Natural killer cell (primary cell): ENCODE data around the gene TMEM179B. TPM values are rescaled to one million over a fixed set of nuclear protein-coding genes. Genes with fewer than 3 reads are reported as not detected.
"Not testable (repeated sequence)": the region's sequence is repeated elsewhere in the genome, so short reads cannot be mapped to it uniquely, and the experiment has no call there.

ENCODE experiments used
- ATAC-seq, 3 donors: fragments of 150-1000 bp in 2 of 3; fragments of 200-7000 bp in 1 of 3; cut with Tn5 transposase; 1 replicate in 1 of 3; 2 replicates in 2 of 3; pipeline ENCODE4 v1.10.0; 2021; ENCODE audit warnings: mild to moderate bottlenecking in 2 of 3, moderate library complexity in 2 of 3
- DNase-seq, 2 donors: peaks; one replicate each; pipeline versions ENCODE4 v3.0.0 to v3.0.0-alpha.2; 2013 to 2021; ENCODE audit warnings: mixed read lengths in 1 of 2
- H3K27ac ChIP-seq: one replicate; pipeline ENCODE4 v1.5.1; 2013; ENCODE audit warnings: mild to moderate bottlenecking, low read length
- H3K27me3 ChIP-seq: one replicate; pipeline ENCODE4 v1.6.1; 2013; ENCODE audit warnings: low read length; ENCODE audit not compliant: control insufficient read depth, insufficient read depth
- H3K36me3 ChIP-seq: one replicate; pipeline ENCODE4 v1.6.1; 2013; ENCODE audit warnings: low read length; ENCODE audit not compliant: control insufficient read depth, insufficient read depth
- H3K4me1 ChIP-seq: one replicate; pipeline ENCODE4 v1.6.1; 2013; ENCODE audit warnings: low read length; ENCODE audit not compliant: control insufficient read depth, insufficient read depth
- H3K4me3 ChIP-seq: one replicate; pipeline ENCODE4 v1.5.1; 2013; ENCODE audit warnings: low read length
- H3K9me3 ChIP-seq: one replicate; pipeline ENCODE4 v1.6.1; 2013; ENCODE audit warnings: low read length; ENCODE audit not compliant: control insufficient read depth, insufficient read depth
- H3K27ac Mint-ChIP-seq, 2 donors: one replicate each; pipeline ENCODE4 v1.8.0; 2022; ENCODE audit warnings: mild to moderate bottlenecking in 2 of 2, mixed read lengths in 2 of 2, moderate library complexity in 1 of 2
- H3K27me3 Mint-ChIP-seq, 2 donors: one replicate each; pipeline ENCODE4 v1.8.0; 2022; ENCODE audit warnings: low read depth in 2 of 2, mixed read lengths in 2 of 2
- H3K36me3 Mint-ChIP-seq: one replicate; pipeline ENCODE4 v1.8.0; 2022; ENCODE audit warnings: mixed read lengths
- H3K4me1 Mint-ChIP-seq, 2 donors: one replicate each; pipeline ENCODE4 v1.8.0; 2022; ENCODE audit warnings: mixed read lengths in 2 of 2
- H3K4me3 Mint-ChIP-seq: one replicate; pipeline ENCODE4 v1.8.0; 2022; ENCODE audit warnings: mild to moderate bottlenecking, moderate library complexity, mixed read lengths
- H3K9me3 Mint-ChIP-seq, 2 donors: one replicate each; pipeline ENCODE4 v1.8.0; 2022; ENCODE audit warnings: mixed read lengths in 2 of 2
- WGBS: methylation state at CpG from one replicate; pipeline ENCODE4 v1.1.7; 2013; ENCODE audit warnings: missing lambda C conversion rate; ENCODE audit not compliant: insufficient coverage; 5-methylcytosine and 5-hydroxymethylcytosine counted together
- intact Hi-C: fragments of 100-400 bp; cut with micrococcal nuclease; formaldehyde crosslinking; loops from one replicate; pipeline ENCODE4 v1.14.2; 2022
- total RNA-seq, 4 donors: library from RNA; stranded (reverse); fragments of 120-200 nt in 1 of 4; gene quantifications; one replicate each; pipeline versions ENCODE4 v1.2.3 to v1.2.4, GENCODE V29; 2013 to 2022
- TF ChIP-seq, protein P1 (sequence below): fragments of 200-600 bp; IDR thresholded peaks from one replicate; pipeline ENCODE4 v1.8.0; 2022; ENCODE audit warnings: antibody characterized with exemption

Gene TMEM179B, protein sequence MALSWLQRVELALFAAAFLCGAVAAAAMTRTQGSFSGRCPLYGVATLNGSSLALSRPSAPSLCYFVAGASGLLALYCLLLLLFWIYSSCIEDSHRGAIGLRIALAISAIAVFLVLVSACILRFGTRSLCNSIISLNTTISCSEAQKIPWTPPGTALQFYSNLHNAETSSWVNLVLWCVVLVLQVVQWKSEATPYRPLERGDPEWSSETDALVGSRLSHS
- 10 to 100 TPM; 33.7 to 41.1 (median 36.3) TPM for total RNA-seq
- total RNA-seq (2013), result 44.3 TPM

DNA sequence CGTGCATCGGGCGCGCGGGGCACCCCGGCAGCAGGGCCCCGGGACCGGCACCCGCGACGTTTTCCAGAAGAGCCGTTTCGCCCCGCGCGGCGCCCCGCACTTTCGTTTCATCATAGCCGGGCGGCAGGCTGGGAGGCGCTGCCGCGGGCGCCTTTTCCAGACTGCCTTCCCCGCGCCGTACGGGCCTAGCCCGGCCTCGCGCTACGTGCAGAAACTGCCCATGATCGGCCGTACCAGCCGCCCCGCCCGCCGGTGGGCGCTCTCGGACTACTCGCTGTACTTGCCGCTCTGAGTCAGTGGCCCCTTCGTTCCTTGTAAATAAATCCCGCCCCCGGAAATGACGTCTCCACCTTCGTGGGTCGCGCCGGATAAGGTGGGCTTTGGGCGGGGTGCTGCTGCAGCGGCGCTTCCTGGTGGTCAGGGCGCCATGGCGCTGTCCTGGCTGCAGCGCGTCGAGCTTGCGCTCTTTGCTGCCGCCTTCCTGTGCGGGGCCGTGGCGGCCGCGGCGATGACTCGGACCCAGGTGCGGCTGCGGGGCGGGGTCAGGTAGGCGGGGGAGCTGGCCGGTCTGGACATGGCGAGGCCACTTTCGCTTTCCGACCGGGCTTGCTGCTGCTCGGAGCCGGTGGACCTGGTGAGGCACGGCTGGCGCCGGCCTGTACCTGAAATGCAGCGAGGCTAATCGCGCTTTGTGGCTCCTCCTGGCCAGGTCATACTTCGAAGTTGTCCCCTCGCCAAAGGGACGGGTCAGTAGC, at the start of gene TMEM179B:
Gene TMEM179B, plus strand, starts transcription at position 398 of the 755 bp plus-strand sequence. Its CDS starts 30 bp downstream, at position 428.
- Mint-ChIP-seq H3K9me3 (no peaks in the 10 kb centered on the region), H3K4me3 (peak within 1 kb of the TSS; percentile 94), H3K27ac (peak within 1 kb of the TSS; percentile 94 to 96), H3K36me3 (no peaks in the 10 kb centered on the region), H3K4me1 (peaks cover 32 to 45% of the 10 kb centered on the region in 2 donors), H3K27me3 (no peaks in the 10 kb centered on the region)
- intact Hi-C loops, result loop anchor here (1.0 to 2.0 kb wide), 3 partner anchors 32 to 94 kb away; partner anchors contain the start of gene ZBTB3
- no peaks in the 10 kb centered on the region for H3K27me3 ChIP-seq
- TF ChIP-seq, protein P1, sequence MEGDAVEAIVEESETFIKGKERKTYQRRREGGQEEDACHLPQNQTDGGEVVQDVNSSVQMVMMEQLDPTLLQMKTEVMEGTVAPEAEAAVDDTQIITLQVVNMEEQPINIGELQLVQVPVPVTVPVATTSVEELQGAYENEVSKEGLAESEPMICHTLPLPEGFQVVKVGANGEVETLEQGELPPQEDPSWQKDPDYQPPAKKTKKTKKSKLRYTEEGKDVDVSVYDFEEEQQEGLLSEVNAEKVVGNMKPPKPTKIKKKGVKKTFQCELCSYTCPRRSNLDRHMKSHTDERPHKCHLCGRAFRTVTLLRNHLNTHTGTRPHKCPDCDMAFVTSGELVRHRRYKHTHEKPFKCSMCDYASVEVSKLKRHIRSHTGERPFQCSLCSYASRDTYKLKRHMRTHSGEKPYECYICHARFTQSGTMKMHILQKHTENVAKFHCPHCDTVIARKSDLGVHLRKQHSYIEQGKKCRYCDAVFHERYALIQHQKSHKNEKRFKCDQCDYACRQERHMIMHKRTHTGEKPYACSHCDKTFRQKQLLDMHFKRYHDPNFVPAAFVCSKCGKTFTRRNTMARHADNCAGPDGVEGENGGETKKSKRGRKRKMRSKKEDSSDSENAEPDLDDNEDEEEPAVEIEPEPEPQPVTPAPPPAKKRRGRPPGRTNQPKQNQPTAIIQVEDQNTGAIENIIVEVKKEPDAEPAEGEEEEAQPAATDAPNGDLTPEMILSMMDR, result peak; percentile 57
- peak; percentile 98 to 99 for DNase-seq
- H3K4me1 ChIP-seq, result peaks cover 44% of the 10 kb centered on the region
- H3K36me3 ChIP-seq, result peaks cover 14% of the 10 kb centered on the region
- no peaks in the 10 kb centered on the region for H3K9me3 ChIP-seq
- peak; percentile 75 to 91 (median 78) for ATAC-seq
- under 1% methylated on average over 88 of the region's 88 CpGs for WGBS
- peak within 1 kb of the TSS; percentile 99 for H3K4me3 ChIP-seq
- H3K27ac ChIP-seq, result peak within 1 kb of the TSS; percentile 91

DNA sequence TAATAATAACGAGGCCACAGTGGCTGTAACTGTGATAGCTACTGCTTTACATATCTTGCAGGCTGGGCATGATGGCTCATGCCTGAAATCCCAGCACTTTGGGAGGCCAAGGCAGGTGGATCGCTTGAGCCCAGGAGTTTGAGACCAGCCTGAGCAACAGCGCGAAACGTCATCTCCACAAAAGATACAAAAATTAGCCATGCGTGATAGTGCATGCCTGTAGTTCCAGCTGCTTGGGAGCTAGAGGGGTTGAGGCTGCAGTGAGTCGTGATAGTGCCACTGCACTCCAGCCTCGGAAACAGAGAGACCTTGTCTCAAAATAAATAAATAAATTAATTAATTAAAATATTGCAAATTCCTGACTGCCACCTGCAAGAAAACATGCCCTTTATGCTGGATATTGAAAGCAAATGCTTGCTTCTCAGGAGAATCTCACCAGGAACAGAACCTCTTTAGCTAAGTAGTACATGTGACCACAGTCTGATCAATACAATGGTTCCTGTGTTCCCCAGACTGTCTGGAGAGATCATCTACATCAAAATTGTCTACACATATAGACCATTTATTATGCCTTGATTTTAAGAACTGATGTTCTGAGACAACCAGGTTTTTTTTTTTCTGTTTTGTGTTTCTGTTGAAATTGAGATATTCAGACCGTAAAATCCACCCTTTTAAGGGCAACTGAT, 39.6 kb upstream of the TMEM179B start:
- Mint-ChIP-seq H3K27me3 (no peaks in the 10 kb centered on the region), H3K4me1 (peaks cover 0 to 6% of the 10 kb centered on the region in 2 donors), H3K4me3 (no peak overlapping the region), H3K9me3 (no peaks in the 10 kb centered on the region), H3K36me3 (no peaks in the 10 kb centered on the region), H3K27ac (no peak overlapping the region)
- Histone ChIP-seq H3K36me3 (peaks cover 6% of the 10 kb centered on the region), H3K4me1 (peaks cover 5% of the 10 kb centered on the region), H3K4me3 (no peak overlapping the region), H3K27me3 (no peaks in the 10 kb centered on the region), H3K9me3 (no peaks in the 10 kb centered on the region), H3K27ac (no peak overlapping the region)
- TF ChIP-seq, protein P1, result no peak
- intact Hi-C loops, result no loop called here
- DNase-seq (no peak), ATAC-seq (no peak)
- WGBS, result 96% methylated on average over 6 of the region's 9 CpGs

DNA sequence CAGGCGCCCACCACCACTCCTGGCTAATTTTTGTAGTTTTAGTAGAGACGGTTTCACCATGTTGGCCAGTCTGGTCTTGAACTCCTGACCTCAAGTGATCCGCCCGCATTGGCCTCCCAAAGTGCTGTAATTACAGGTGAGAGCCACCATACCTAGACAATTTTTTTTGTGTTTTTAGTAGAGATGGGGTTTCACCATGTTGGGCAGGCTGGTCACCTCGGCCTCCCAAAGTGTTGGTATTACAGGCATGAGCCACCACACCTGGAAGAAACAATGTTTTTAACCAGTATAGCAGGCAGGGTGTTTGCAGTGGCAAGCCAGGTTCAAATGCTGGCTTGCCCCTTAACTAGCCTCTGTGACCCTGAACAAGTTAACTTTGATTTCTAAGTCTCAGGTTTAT, 37.3 kb upstream of the TMEM179B start:
- ATAC-seq, H3K9me3 Mint-ChIP-seq, H3K4me3 ChIP-seq, intact Hi-C loops, H3K27ac Mint-ChIP-seq, H3K27me3 Mint-ChIP-seq, H3K36me3 ChIP-seq, H3K27ac ChIP-seq, H3K4me3 Mint-ChIP-seq, H3K9me3 ChIP-seq, H3K36me3 Mint-ChIP-seq, H3K27me3 ChIP-seq, DNase-seq: not testable (repeated sequence)
- over 99% methylated on average over 5 of the region's 5 CpGs for WGBS
- H3K4me1 Mint-ChIP-seq, result peaks cover 9 to 13% of the 10 kb centered on the region in 2 donors
- H3K4me1 ChIP-seq, result peaks cover 22% of the 10 kb centered on the region
